Activated CD8-positive, alpha-beta memory T cell treated with anti-CD3 and anti-CD28 coated beads, Interleukin-2, amount 50 U/mL, for 24 hours (primary cell): Measurements from ENCODE around the gene CNTN2.

ENCODE experiments used
- DNase-seq: peaks from one replicate; pipeline ENCODE4 v3.0.0-alpha.2; 2020; ENCODE audit errors: extremely low read depth

CNTN2 gene

DNA sequence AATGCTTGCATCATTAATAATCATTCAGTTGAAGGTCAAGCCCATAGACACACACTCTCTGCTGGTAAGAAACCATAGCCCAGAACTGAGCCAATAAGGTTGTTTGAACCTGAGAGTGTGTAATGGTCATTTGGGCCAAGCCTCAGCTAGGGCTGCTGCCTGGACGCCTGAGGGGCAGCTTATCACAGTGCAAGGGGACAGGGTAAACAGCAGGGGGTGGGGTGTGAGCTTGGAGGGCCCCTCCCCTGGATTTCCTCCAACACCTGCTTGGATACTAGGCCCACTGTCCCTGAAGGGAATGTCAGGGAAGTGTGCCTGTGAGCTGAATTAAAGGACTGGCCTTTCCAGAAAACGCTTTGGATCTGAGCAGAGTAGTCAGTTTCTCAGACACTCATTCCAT, 24.6 kb upstream of the CNTN2 start:
- no peak for DNase-seq

DNA sequence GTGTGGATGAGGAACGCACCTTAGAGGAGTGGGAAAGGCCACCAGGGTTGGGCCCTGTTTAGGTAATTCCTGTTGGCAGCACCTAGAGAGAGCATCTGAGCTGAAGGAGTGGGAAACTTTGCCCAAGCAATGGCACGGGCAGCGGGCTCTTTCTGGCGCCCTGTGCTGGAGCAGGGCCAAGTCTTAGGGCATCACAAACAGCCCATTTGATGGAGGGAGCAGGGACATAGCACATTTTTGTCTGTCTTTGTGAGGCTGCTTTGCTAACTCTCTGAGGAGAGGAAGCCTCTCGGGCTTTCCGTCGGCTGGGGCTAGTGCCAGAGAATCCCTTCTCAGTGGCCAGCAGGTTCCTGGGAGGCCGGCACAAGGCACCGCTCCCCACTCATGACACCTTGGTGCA, 22.5 kb upstream of the CNTN2 start:
- DNase-seq, result no peak

DNA sequence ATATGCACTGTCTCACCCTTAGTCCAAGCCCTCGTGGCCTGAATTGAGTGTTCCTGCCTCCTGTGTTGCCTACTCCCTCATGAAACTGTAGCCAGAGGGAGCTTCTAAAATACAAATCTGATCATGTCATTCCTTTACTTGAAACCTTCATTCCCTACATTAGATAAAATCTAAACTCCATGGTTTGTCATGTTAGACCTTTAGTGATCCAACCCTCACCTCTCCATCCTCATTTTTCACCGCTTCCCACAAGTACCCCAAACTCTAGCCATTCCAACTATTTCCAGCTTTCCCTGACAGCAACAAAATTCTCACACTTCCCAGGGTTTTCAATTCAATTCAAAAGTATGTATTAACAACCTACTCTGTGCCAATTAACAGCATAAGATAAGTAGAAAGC, 18.3 kb upstream of the CNTN2 start:
- DNase-seq, result no peak

DNA sequence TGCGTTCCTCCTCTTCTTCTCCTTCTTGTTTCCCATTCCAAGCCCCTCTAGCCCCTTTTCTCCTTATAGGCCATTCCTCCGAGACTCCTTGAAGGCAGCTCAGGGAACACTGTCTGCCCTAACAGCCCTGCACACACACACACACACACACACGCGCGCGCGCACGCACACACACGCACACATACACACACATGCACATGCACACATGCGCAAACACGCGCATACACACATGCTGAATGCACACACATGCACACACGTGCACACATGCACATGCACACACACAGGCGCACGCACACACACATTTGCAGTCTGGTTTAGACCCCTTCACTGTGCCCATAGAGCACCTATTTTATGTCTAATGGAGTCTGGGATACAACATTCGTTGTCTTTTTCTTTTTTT, 17.8 kb upstream of the CNTN2 start:
- no peak for DNase-seq

DNA sequence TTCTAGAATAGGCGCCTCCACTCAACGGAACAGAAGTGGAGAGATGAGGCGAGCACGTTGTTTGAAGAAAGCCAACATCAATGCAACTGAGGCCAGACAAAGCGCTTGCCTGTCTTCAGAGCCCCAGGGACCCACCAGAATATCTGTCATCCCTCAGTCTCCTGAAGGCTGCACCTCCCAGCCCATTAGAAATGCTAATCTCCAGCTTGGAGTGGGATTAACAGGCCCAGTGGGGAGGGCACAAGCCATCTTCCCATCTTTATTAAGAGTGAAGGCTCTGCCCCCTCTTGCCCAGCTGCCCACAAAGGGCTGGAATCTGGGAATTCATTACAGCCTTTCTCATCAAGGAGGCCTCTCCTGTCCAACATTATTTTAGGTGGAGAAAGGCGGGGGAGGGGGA, 16.8 kb upstream of the CNTN2 start:
- no peak for DNase-seq

DNA sequence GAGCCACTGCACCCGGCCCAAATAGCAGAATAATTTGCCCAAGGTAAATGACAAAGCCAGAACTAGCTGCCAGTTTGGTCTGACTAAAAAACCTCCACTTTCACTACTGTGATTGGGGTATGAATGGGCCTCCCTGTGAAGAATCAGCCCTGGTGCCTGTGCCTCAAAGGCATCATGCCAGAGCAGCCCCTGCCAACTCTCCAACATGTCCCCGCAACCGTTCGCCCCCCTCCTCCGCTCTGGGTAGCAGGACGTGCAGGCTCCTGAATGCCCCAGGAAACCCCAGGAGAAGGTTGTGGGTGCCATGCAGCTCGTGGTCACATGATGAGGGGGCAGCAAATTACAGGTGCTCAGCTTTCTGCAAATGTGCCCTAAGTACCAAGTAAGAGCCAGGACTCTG, 14.6 kb upstream of the CNTN2 start:
- DNase-seq, result no peak

DNA sequence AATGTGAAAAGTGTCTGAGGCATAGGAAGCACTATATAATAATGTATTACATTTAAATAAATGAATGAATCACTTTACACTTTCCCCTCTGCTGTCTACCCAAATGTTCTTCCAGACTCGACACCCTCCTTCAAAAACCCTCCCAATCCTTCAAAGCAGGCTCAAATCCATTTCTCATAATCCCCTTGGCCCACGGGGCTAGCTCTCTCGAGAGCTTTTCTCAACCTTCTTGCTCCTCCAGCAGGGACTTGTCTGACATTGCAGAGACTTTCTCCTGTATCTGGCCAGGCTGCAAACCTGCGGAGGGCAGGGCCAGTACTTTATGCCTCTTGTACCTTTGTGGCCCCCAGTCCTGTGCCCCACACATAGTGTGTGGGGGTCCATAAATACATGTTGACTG, 14.1 kb upstream of the CNTN2 start:
- DNase-seq, result no peak

DNA sequence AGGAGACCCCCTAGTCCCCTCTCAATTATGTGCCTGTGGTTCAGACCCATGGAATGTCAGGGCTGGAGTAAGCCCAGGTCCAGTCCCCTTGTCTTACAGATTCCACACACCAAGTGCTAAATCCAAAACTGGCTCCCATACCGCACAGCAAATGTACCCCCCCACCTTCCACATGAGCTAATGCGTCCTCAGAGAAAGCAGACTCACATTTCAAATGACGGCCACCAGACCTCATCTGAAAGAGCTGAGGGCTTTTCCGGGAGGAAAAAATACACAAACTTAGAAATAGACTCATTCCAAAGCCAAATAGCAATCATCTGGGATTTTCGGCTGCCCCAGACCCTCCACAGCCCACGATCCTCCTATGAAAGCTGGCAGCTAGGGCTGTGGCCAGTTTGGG, 12.8 kb upstream of the CNTN2 start:
- no peak for DNase-seq

DNA sequence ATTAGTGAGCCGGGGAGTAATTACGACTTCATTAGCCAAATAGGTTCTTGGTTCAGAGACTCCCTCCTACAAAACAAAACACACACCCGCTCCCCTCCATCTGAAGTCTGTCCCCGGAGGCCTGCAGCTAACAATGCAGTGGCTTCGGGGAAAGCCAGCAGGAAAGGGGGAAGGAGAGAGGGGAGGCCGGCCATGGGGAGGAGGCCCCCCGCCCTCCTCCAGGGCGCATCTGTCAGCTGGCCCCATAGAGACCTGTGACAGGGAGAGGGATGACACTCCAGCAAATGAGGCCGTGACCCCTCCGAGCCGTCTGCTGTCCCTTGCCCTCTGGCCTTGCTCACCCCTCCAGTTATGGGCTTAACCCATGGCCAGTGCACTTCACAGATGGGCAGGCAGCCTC, 12.1 kb upstream of the CNTN2 start:
- DNase-seq, result no peak

DNA sequence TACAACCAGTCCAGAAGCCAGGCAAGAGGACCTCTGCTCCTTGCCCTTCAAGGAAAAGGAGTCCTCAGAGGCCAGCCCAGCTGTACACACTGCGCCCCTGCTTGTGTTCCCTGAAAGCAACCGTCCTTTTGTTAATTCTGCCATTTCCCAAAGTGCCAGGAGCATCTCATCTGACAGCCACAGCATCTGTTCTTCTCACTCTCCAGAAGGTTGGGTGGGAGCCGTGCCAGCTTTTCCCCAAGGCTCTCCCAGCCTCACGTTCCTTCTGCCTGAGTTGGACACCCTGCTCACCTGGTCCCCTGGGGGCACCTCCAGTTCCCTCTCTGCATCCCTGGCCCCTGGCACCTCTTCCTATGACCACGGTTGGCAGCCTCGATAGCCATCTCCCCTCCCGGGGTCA, 10.5 kb upstream of the CNTN2 start:
- no peak for DNase-seq

DNA sequence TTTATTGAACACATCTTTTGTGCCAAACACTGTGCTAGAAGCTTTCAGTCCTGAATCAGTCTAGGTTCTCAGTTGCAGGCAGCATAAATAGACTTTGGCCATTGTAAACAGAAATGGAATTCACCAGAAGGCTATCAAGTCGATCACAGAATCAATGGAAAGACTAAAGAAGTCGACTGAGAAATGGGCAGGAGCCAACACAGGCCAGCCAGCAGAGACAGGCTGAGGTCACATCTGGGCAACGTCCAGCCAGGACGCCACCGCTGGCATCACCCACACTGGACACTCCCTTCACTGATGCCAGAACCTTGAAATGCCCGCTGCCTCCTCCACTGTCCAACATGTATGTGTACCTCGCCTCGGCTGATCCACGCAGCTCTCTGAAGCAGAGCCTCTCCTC, 5.5 kb upstream of the CNTN2 start:
- DNase-seq, result no peak

DNA sequence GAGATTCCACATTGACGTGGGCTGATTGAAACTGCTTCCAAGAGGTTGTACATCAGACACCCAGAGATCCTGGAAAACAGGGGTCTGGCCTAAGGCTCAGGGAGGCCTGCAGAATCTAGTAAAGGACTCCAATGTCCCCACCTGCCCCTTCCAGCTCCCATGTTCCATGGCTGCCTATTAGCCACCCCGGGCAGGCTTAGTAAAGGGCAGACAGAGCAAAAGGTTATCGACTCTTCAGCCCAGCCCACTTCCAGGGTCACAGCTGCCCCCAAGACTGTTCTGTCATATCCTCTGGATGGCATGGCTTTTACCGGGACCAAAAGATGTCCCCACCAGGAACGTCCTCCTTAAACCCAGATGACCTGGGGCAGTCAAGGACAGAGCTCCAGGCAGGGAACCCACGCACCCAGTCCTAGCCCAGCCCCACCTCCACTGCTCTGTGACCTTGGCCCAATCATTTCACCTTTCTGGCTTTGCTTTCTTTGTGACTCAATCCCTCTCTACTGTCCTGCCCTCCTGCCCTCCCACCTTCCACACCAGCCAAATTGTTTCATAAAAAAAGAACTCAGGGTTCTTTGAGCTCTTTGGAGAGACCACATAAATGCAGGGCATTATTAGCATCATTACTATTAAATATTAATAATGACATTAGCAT, 4.8 kb upstream of the CNTN2 start:
- DNase-seq, result no peak

DNA sequence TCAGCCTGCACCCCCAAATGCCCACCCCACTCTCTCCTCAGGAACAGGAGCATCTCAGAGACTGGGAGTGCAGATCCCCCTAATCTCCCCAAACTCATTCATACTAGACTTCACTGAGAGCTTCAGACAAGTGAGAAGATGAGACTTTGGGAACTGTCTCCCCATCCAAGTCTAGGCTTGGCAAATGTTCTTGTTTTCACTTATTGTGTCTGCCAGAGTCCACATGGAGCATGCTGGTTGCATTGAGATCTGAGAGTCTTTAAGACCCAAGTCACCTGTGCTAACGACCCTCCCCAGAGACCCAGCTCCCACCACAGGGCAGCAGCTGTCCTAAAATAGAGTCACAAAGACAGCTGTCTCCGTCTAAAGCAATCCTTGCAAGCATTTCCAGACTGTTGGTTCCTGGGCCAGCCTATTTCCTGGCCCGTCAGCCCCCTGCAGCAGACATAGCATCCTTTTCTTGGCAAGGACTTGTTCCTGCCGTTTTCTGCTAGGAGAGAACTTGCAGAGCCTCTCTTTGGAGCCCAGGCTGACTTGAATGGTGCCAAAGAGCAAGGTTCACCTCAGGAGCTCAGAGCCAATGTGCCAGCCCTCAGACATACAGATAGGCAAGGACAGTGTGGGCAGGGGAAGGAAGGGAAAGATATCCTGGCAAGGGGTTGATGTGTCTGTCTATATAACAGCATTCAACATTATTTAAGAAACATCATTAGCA, 1.9 kb upstream of the CNTN2 start:
- no peak for DNase-seq

DNA sequence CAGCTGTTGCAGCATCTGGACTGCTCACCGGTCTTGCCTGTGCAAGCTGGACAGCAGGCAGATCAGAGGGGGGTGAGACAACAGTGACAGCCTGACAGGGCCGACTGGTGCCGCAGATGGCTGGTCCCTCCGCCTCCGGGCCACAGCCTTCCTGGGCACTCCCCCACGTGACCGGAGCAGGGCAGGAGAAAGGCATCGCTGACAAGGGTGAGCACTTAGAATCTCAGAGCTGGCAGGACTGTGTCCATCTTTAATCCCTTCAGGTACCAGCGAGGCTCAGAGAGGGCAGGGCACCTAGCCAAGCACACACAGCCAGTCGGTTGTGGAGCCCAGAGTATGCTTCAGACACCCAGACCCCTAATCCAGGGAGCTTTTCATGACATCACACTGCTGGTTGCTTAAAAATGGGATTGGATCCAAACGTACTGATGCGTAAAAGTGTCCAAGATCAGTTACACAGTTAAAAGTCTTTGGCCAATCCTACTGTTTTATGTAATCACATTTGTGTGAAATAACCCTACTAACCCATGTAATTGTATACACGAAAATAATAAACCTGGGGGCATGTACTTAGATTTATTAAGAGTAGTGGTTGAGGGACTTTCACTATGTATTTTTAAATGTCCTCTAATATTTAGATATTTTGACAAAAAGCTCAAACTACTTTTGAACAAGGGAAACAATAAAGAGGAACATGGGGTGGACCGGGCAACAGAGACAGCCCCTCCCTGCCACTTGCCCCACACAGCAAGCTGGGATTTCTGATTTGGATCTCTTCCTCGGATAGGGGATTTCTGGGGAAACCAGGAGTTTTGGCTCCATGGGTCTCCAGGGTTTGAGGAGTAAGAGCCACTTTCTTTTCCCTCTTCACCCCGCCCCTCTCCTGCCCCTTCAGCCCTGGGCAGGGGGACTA, 758 bp upstream of the CNTN2 start:
- DNase-seq, result no peak

DNA sequence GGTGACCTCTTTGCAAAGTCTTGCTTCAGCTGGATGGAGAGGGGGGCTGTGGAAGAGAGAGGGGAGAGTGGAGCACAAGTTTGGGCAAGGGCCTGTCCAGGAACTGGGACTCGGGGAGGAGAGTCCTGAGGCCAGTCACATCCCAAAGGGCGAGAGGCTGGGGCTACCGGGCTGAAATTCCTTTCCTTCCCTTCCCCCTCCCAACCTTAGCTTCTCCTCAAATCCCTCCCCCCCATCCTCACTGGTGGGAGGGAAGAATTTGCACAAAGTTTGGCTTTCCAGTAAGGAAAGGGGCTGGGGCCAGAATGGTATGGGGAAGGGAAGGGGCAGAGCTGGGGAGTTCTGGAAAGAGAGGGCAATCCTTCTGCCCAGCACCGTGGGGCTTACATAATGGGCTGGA, 854 bp downstream of the CNTN2 start:
- DNase-seq, result no peak

DNA sequence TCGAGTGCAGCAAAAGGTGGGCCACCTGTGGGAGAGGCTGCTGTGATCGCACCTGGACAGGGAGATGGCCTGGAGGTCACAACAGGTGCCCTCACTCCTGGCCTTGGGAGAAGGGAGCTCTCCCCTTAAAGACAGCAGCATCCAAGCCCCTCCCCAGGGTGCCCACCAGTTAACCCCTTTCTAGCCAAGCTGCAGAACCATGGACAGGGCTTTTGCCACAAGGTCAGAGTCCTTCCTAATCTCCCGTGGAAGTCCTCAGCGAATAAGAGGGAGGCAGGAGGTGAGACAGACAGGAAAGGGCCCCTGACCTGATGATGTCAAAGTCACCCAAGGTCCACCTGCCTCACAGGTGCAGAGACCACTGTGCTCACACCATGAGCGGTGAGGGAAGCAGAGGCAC, 1.7 kb downstream of the CNTN2 start:
- DNase-seq, result no peak

DNA sequence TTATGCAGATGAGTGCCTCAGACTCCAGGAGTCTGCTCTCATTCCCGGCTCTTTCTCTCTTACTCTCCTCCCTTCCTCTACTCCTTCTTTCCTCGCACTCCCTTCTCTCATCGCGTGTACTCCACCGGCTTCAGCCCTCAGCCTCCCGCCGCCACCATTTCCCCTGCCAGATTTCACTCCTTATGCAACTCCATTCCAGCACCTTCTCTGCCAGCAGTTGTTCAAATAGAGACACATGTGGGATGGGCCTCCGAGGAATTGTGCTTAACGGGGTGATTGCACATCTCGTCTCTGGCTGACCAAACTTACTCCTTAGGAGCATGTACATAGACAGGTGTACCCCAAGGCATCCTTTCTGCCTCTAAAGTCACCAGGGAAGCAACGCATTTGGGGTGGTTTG, 2.1 kb downstream of the CNTN2 start:
- DNase-seq, result no peak

DNA sequence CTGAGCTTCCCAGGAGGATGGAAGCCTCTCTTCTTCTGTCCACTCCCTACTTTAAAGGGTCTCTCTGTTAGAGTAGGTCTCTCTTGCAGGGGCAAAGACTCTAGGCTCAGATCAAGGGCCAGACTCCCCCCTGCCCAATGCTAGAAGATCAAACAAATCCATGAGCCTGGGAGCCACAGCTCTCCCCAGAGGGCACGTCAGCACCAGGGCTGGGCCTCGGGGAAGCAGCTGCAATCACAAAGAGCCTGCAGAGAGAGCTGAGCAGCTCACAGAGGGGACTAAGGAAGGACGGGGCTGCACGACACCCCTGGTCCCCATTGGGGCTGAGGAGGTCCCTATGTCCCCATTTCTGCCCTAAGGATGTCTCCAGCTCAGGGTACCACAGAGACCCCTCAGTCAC, 3.9 kb downstream of the CNTN2 start:
- no peak for DNase-seq

DNA sequence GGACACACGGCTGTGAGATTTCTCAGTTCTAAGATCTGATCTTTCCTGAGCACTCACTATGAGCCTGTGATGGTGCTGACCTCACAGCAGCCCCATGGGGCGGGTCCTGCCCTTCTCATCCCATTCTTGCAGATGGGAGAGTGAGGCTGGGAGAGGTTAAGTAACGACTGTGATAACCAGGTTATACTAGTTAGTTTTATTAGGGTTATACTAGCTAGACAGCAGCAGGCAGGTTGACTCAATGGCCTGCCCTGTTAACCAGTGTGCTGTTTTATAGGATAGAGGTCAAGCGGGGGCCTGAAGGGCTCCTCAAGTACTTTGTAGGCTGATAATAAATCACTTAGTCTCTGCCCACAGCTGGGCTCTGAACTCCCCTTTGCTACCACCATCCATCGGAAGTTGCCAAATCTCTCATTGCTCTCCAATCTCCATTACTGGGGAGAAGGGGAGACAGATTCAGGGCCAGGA, 4.8 kb downstream of the CNTN2 start:
- DNase-seq, result no peak

DNA sequence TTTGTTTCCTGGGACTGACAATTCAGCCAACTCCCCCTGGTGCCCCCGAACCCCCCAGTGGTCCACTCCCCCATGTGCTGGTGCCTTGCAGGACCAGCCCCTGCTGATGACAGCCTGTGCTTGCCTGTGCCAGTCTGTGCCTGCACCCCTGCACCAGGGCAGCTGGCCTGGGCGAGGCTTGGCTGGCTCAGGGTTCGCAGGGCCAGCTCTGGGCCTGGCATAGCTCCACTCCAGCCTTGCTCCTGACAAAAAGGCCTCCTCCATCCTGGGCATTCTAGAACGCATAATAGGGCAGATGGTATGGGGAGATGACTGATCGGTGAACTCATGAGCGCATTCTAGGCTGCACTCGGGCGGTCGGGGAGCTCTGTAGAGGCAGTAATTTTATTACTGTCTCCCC, 5.4 kb downstream of the CNTN2 start:
- DNase-seq, result no peak

DNA sequence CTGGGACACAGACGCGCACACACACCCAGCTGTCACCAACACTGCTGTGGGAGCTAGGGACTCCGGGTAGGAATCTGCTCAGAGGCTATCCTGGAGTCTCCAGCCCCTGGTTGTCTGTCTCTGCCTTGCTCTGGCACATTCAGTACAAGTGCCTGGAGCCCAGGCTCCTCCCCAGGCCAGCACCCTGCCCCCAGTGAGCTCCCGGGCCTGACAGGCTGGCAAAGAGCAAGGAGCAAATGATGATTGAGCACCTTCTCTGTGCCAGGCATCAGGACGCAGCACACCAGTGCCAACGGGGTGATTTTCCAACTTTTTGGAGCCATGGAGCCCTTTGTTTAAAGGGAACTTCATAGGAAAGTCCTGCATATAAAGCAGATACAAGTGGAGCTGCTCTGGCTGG, 6.5 kb downstream of the CNTN2 start:
- no peak for DNase-seq

DNA sequence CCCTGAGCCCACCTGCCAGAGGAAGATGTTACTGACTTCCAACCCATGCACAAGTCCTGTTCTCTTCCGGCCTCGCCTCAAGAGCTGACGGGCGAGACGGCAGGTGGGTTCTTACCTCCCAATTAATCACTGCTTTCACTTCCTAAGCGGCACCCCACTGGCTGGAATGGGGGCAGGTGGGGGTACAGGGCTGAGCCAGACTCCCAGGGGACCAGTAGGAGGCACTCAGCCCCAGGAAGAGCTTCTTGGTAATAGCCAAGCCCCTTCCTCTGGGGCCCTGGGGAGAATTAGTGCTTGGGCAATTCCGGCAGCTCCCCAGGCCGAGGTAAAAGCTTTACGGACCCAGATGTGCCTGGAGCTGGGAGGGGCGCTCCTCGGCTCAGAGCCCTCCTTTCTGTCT, 9.7 kb downstream of the CNTN2 start:
- DNase-seq, result no peak

DNA sequence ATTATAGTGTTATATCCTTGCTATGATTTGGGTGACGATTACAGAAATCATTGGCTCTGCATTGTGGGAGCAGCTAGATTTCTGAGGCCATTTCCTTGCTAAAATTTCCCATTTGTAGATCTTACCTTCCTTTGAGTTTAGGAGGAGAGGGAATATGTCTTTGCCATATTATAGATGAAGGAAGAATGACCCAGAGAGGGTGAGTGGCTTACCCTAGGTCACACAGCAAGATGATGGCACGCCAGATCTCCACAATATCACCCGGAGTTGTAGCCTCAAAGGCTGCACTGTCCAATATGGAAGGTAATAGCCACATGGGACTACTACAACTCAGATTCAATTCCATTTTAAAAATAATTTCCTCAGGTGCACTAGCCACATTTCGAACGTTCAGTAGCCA, 10.3 kb downstream of the CNTN2 start:
- DNase-seq, result no peak
